Mucosa of rectum (tissue), 2 donors: Measurements from ENCODE around the gene MAP2K7.
"Not testable (repeated sequence)": the region's sequence is repeated elsewhere in the genome, so short reads cannot be mapped to it uniquely, and the experiment has no call there.

ENCODE experiments used
- H3K27ac ChIP-seq, 2 donors: one replicate each; pipeline ENCODE4 v1.7.0; 2013; ENCODE audit warnings: inconsistent platforms in 2 of 2, low read depth in 2 of 2, low read length in 2 of 2
- H3K27me3 ChIP-seq, 2 donors: one replicate each; pipeline ENCODE4 v1.7.0; 2013; ENCODE audit warnings: low read length in 2 of 2; ENCODE audit not compliant: control insufficient read depth in 2 of 2, insufficient read depth in 2 of 2
- H3K36me3 ChIP-seq, 2 donors: one replicate each; pipeline ENCODE4 v1.7.0; 2013; ENCODE audit warnings: low read length in 2 of 2; ENCODE audit not compliant: control insufficient read depth in 2 of 2, insufficient read depth in 2 of 2
- H3K4me1 ChIP-seq, 2 donors: one replicate each; pipeline ENCODE4 v1.7.0; 2013; ENCODE audit warnings: low read length in 2 of 2, mild to moderate bottlenecking in 1 of 2; ENCODE audit not compliant: control insufficient read depth in 2 of 2, insufficient read depth in 2 of 2
- H3K4me3 ChIP-seq, 2 donors: one replicate each; pipeline ENCODE4 v1.7.0; 2013; ENCODE audit warnings: low read length in 2 of 2
- H3K9ac ChIP-seq, 2 donors: one replicate each; pipeline ENCODE4 v1.7.0; 2013; ENCODE audit warnings: low read length in 2 of 2, low read depth in 1 of 2, mild to moderate bottlenecking in 1 of 2
- H3K9me3 ChIP-seq, 2 donors: one replicate each; pipeline ENCODE4 v1.7.0; 2013; ENCODE audit warnings: low read length in 2 of 2; ENCODE audit not compliant: control insufficient read depth in 2 of 2
- donor health status: healthy.
- donor health status: Normal muscosa, but diverticular disease.

The MAP2K7 gene

DNA sequence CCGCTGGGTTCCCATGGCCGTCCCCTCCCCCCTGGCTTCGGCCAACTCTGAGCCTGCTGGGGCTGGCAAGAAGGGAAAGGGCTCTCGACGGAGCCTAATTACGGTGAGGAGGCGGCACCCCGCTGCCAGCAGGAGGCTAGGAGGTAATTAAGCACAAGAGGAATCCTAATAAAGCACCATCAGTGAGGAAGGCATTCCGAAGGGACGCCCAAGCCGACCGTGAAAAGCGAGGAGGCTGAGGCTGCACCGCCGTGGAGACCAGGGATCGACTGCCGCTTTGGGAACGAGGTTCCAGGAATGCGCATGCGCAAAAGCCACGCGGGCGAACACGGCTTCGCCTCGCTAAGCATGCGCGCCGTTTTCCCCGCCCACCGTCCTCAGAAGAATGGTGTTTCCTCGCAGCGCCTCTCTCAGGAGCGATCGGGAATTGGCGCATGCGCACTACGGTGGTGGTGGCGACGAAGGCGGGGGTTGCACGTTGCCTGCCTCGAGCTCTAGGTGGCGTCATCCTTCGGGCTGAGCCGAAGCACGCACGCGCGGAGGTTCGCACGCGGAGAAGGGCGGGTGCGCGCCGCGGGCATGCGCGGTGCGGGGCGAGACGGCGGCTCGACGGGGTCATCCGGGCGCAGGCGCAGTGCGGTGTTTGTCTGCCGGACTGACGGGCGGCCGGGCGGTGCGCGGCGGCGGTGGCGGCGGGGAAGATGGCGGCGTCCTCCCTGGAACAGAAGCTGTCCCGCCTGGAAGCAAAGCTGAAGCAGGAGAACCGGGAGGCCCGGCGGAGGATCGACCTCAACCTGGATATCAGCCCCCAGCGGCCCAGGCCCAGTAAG lies at the start of gene MAP2K7:
TSS of gene MAP2K7 (plus strand) at position 634 of the 830 bp plus-strand sequence. CDS start at position 702, 68 bp downstream.
- H3K4me1 ChIP-seq = peaks cover 16 to 19% of the 10 kb centered on the region in 2 donors
- peak within 1 kb of the TSS; percentile 81 to 96 for H3K9ac ChIP-seq
- no peaks in the 10 kb centered on the region for H3K9me3 ChIP-seq

DNA sequence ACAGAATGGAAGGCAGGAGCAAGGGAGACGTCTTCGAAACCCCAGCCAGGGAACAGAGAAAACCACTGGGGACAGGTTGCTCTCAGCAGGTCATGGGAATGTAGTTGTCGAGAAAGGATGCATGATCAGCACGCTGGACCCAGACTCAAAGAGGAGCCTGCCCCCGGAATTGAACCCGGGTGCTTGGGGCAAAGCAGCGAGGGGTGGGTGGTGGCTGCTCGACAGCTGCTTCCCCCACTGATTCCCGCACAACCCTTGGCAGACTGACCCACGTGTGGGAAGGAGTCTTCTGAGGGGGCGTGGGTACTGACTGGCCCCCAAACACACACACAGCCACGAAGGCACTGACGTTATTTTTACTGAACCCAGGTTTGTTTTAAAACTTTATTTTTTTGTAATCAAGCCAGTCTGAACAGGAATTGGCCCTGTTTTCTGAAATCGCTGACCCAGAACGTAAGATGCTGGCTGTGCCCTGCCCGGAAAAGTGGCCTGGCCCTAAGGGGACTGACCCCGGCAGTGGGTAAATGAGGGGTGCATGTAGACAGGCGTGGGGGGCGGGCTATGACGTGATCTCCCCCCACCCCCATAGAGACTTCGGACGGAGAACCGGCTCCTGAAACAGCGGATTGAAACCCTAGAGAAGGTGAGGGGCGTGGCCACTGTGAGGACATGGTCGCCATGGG lies 48.1 kb upstream of the MAP2K7 start:
- peaks cover 6 to 8% of the 10 kb centered on the region in 2 donors for H3K4me1 ChIP-seq
- H3K27ac ChIP-seq = no peak overlapping the region
- H3K36me3 ChIP-seq = no peaks in the 10 kb centered on the region
- H3K9me3 ChIP-seq = no peaks in the 10 kb centered on the region
- H3K27me3 ChIP-seq = peaks cover 0 to 2% of the 10 kb centered on the region in 2 donors
- H3K9ac ChIP-seq = no peak overlapping the region
- H3K4me3 ChIP-seq = no peak overlapping the region

More for the DNA sequence above, at the start of gene MAP2K7:
- Histone ChIP-seq H3K36me3 (no peaks in the 10 kb centered on the region), H3K4me3 (peak within 1 kb of the TSS; percentile 84 to 92), H3K27ac (peak within 1 kb of the TSS; percentile 84 to 86), H3K27me3 (no peaks in the 10 kb centered on the region)

DNA sequence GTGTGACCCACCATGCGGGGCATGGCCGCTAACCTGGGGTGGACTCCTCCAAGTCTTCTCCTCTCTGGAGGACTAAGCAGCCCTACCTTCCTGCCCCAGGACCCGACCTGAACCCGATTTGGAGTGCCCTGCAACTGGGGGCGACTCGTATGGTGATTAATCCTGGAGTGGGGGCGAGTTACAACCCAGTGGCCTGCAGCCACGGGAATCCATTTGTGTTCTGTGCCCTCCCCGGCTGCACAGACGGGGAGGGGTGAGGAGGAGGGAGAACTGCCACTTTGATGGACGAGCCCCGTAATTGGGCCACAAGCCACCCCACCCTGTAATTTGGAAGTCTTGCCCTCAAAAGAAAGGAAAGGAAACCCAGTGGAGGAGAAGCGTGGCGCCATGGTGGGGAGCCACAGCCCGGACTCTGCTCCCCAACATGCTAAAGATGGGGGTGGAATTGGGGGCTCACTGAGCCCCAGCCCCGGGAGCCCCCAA lies 47.5 kb upstream of the MAP2K7 start:
- Histone ChIP-seq H3K27me3 (peaks cover 4 to 8% of the 10 kb centered on the region in 2 donors), H3K9me3 (no peaks in the 10 kb centered on the region), H3K4me1 (peaks cover 6 to 8% of the 10 kb centered on the region in 2 donors), H3K36me3 (no peaks in the 10 kb centered on the region), H3K27ac (no peak overlapping the region), H3K9ac (no peak overlapping the region), H3K4me3 (no peak overlapping the region)

DNA sequence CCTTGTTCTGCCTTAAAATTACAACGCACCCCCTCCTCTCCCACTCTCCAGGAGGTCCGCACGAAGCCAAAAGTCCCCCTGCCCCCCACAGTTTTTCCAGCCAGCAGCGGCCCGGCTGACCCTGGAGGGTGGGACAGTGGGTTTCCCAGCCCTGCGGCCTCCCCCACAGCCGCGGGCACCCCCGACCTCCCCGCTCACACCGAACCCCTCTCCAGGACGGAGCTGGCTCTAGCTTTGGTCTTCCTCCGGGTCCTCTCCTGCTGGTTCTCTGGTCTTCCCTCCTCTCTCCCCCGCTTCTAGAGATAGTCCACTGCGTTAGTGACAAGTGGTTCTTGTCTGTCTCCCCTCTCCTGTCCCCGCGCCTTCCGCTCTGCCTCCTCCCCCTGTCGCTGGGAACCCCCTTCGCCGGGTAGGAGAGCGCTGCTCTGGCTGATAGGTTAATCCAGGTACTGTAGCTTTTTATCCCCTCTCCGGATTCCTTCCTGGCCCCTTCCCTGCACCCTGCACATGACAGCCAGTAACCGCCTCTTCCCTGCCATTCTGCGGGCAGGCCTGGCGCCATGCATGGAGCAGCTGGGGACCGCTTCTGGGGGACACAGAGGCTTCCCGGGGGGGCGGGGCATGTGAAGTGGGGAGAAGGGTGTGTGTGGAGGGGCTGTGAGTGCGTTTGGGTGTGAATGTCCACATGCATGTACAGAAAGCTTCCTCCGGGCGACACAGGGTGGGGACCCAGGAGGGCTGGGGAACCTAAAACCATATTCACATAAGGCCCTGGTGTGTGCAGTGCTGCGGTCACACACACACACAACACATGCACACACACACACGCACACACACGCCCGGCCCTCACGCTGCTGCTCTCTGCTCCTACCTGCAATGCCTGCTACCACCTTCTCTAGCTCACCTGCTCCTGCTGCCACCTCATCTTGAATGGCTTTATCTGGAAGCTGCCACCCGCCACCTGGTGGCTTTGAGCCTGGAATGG lies 46.7 kb upstream of the MAP2K7 start:
- H3K4me1 ChIP-seq = peaks cover 10% of the 10 kb centered on the region in 2 donors
- no peak overlapping the region for H3K4me3 ChIP-seq
- no peaks in the 10 kb centered on the region for H3K9me3 ChIP-seq
- peaks cover 7 to 13% of the 10 kb centered on the region in 2 donors for H3K27me3 ChIP-seq
- no peak overlapping the region for H3K9ac ChIP-seq
- H3K36me3 ChIP-seq = no peaks in the 10 kb centered on the region
- no peak overlapping the region for H3K27ac ChIP-seq

DNA sequence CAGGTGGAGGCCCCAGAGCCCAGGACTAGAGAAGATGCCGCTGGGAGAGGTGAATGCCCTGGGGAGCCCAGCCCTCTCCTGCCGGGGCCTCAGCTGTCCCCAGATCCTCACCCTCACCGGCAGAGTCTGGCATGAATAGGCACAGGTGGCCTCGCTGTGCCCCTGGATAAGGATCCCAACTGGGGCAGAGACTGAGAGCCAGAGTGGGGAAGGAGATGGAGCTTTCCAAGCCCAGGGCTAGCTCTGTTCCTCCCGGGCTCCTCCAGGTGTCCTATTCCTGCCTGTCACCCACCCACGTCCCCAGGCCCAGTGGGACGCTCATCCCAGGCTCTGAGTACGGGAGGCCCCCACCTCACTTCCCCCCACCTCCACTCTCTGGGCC lies 46.0 kb upstream of the MAP2K7 start:
- Histone ChIP-seq H3K4me1 (peaks cover 13% of the 10 kb centered on the region in 2 donors), H3K36me3 (no peaks in the 10 kb centered on the region), H3K27ac (no peak overlapping the region), H3K27me3 (peaks cover 7 to 16% of the 10 kb centered on the region in 2 donors), H3K9ac (no peak overlapping the region), H3K9me3 (no peaks in the 10 kb centered on the region), H3K4me3 (no peak overlapping the region)

DNA sequence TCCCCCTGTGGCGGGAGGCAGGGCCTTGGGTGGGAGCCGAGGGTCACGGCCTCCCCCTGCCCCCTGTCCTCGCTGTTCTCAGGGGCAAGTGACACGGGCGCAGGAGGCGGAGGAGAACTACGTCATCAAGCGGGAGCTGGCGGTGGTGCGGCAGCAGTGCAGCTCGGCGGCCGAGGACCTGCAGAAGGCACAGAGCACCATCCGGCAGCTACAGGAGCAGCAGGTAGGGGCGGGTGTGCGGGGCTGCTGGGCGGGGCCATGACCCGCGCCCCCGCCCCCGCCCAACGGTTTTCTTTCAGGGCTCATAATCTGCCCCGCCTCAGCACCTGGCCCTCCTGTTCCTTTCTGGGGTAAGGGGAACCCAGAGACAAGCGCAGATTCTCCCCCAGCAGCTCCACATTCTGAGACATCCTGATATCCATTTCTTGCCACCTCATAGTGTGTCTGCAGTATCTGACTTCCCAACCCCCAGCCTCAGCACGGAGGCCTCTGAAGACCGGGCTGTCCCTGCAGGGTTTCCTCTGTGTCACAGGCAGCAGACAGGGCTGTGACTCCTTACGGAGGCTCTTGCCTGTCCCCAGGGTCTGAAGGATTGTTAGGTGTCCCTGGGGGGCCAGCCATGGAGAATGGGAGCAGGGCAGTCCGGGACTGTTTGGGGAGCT lies 45.4 kb upstream of the MAP2K7 start:
- no peak overlapping the region for H3K9ac ChIP-seq
- no peaks in the 10 kb centered on the region for H3K9me3 ChIP-seq
- H3K36me3 ChIP-seq = no peaks in the 10 kb centered on the region
- no peak overlapping the region for H3K27ac ChIP-seq
- peaks cover 7 to 18% of the 10 kb centered on the region in 2 donors for H3K27me3 ChIP-seq
- H3K4me3 ChIP-seq = no peak overlapping the region
- H3K4me1 ChIP-seq = peaks cover 10 to 13% of the 10 kb centered on the region in 2 donors

DNA sequence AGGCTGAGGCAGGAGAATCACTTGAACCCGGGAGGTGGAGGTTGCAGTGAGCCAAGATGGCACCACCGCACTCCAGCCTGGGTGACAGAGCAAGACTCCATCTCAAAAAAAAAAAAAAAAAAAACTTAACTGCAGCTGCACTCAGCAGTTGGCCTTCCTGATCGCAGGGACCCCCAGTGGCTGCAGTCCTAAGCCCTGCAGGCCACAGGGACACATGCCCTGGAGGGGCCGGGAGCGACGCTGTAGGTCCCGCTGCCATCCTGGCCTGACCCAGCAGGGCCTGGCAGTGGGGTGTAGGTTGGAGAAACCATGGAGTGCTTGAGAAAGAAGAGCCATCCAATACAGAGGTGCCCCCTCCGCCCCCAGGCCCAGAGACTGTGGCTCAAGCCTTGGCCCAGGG lies 44.6 kb upstream of the MAP2K7 start:
- Histone ChIP-seq H3K27me3 (peaks cover 7 to 25% of the 10 kb centered on the region in 2 donors), H3K4me1 (peaks cover 5 to 10% of the 10 kb centered on the region in 2 donors)
- not testable (repeated sequence) for H3K27ac ChIP-seq, H3K9me3 ChIP-seq, H3K4me3 ChIP-seq, H3K36me3 ChIP-seq, H3K9ac ChIP-seq

DNA sequence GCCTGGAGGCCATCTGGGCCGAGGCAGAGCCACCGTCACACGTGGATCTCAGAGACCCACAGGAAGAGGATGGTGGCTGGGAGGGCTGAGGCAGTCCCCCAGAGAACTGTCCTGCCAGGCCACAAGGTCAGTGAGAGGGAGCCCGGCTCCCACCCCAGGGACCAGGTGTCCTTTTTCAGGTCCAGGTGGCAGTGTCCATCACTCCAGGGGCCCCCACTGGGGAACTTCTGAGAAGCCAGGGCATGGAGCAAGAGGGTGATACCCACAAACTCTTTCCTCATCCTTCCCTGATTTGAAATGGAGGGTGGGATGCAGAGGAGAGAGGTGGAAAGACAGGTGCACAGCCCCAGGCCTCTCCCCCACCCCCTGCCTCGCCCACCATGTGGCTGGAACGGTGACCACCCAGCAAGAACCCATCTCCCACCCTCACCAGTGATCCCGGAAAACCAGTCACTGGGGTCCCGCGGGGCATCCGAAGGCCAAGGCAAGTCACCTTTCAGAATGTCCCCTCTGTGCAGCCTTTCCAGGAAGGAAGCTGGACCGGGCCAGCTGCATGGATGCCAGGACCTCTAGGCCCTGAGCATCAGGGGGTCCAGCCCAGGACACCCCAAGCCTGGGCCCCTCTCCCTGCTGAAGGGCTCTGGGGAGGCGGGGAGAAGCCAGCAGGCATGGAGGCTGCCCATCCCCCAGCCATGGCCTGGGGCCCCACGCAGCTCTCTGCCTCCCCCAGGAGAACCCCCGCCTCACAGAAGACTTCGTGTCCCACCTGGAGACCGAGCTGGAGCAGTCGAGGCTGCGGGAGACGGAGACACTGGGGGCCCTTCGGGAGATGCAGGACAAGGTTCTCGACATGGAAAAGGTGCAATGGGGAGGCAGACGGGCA lies 43.6 kb upstream of the MAP2K7 start:
- Histone ChIP-seq H3K9me3 (no peaks in the 10 kb centered on the region), H3K27ac (no peak overlapping the region), H3K27me3 (peaks cover 11 to 31% of the 10 kb centered on the region in 2 donors), H3K36me3 (no peaks in the 10 kb centered on the region), H3K4me3 (no peak overlapping the region), H3K9ac (no peak overlapping the region), H3K4me1 (peaks cover 5 to 10% of the 10 kb centered on the region in 2 donors)
